ENCODE measurements around the gene CRISPLD2.

DNA sequence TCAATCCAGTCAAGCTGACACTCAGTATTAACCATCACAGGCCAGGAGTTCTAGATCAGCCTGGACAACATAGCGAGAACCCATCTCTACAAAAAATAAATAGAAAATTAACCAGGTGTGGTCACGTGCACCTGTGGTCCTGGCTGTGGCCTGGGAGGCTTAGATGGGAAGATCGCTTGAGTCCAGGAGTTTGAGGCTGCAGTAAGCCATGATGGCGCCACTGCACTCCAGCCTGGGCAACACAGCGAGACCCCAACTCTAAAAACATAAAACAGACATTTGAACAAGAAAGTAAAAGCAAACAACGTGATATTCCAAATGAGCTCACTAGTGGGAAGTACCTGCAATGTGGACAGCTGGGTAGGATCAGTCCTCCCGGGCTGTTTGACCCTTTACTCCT is 41.9 kb downstream of the CRISPLD2 start:
- TF ChIP-seq, protein P1, sequence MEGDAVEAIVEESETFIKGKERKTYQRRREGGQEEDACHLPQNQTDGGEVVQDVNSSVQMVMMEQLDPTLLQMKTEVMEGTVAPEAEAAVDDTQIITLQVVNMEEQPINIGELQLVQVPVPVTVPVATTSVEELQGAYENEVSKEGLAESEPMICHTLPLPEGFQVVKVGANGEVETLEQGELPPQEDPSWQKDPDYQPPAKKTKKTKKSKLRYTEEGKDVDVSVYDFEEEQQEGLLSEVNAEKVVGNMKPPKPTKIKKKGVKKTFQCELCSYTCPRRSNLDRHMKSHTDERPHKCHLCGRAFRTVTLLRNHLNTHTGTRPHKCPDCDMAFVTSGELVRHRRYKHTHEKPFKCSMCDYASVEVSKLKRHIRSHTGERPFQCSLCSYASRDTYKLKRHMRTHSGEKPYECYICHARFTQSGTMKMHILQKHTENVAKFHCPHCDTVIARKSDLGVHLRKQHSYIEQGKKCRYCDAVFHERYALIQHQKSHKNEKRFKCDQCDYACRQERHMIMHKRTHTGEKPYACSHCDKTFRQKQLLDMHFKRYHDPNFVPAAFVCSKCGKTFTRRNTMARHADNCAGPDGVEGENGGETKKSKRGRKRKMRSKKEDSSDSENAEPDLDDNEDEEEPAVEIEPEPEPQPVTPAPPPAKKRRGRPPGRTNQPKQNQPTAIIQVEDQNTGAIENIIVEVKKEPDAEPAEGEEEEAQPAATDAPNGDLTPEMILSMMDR (IDR thresholded peaks at IDR 0.05) = no peak
- TF ChIP-seq POLR2A (IDR thresholded peaks at IDR 0.05) = no peak

Measured in Peyer's patch (tissue), 4 donors.